ENCODE measurements around the gene SPATA9.

- TF ChIP-seq, protein P1, sequence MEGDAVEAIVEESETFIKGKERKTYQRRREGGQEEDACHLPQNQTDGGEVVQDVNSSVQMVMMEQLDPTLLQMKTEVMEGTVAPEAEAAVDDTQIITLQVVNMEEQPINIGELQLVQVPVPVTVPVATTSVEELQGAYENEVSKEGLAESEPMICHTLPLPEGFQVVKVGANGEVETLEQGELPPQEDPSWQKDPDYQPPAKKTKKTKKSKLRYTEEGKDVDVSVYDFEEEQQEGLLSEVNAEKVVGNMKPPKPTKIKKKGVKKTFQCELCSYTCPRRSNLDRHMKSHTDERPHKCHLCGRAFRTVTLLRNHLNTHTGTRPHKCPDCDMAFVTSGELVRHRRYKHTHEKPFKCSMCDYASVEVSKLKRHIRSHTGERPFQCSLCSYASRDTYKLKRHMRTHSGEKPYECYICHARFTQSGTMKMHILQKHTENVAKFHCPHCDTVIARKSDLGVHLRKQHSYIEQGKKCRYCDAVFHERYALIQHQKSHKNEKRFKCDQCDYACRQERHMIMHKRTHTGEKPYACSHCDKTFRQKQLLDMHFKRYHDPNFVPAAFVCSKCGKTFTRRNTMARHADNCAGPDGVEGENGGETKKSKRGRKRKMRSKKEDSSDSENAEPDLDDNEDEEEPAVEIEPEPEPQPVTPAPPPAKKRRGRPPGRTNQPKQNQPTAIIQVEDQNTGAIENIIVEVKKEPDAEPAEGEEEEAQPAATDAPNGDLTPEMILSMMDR (IDR thresholded peaks at IDR 0.05; ENCODE audit: extremely low read depth in 1 of 2, insufficient read depth in 1 of 2, low read depth in 1 of 2, low read length in 2 of 2): peak; percentile 54 to 60
- TF ChIP-seq MYC (IDR thresholded peaks at IDR 0.05; ENCODE audit: low read depth, low read length) (no peak), EZH2 (IDR thresholded peaks at IDR 0.05; ENCODE audit: borderline replicate concordance, low read depth, low read length, severe bottlenecking) (no peak)
Measured at GRCh38 chr5:95664204-95664786, 18.5 kb downstream of the SPATA9 start.
